ENCODE data around the gene ELF4.

The ELF4 gene

DNA sequence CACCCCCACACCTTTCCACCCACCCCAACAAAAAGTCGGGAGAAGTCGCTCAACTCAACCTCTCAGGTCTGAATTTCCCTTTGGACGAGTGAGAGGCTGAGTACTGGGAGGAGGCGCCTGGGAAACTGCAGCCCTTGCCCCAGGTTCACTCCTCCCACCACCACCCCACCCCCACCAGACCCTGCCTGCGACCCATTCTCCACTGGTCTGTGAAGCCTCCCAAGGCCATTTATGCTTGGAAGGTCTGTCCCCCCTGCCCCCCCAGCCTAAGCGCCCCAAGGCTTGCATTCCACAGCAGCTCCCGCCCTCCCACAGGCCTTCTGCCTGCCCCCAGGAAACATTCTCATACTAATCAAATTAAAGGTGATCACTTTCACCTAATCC lies 27.2 kb downstream of the ELF4 start:
- DNase-seq, result no peak

DNA sequence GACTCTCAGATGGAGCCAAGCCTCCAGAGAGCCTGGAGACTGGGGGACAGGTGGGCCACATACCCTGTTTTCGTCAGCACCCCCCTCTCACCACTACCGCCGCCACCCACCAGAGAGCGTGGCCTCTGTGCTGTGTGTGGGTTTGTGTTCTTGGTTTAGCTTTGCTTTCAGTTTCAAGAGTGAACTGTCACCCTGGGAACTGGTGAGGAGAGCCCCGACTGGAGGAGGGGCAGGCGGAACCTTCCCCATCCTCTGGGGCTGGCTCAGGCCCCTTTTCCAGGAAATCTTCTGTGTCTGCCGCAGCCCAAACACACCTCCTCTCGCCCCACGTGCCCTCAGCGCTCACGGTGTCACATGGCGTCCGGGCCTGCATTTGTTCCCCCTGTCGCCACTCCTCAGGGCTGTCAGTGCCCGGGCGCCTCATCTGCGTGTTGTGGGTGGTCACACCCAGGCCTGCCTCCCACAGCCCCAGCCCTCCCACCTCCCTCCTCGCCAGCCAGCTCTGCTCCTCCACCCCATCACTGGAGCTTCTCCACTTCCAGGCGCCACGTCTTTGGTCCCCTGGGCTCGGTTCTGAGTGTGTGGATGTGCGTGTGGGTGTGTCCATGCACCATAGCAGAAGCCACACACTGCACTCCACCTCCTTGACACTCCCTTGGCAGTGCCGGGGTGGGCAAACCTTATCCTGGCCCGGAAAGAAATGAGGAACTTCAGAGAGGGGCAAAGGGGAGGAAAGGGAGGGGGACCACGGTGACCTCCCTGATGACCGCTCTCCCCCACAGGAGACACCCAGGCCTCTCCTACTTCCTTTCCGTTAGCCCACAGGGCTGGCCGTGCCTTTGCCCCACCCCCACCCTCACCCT lies 27.8 kb downstream of the ELF4 start:
- DNase-seq, result peak; percentile 71

DNA sequence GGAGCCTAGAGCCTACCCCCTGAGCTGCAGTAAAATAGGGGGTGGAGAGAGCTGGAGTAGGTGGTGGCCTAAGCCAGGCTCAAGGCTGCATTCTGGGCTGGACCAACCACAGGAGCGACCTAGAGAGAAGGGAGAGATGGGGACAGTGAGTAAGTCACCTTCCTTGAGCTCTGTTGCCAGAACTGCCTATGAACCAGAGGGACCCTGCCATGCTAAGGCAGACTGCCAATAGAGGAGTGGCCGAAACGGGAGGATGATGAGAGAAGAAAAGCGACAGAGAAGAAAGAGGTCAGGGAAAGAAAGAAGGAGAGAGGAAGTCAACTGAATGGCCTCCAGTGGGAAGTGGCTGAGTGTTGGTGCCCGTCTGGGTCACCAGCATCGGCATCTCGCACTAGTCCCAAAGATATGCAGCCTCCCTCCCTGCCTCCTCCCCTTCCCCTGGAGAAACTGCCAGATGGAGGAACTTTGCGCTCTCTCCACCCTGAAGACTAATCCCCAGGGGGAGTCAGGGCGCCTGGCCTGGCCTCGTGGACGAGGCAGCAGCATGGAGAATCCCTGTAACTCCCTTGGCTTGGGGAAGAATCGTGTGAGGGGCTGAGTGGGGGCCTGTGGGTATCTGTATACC lies 28.8 kb downstream of the ELF4 start:
- DNase-seq, result no peak

DNA sequence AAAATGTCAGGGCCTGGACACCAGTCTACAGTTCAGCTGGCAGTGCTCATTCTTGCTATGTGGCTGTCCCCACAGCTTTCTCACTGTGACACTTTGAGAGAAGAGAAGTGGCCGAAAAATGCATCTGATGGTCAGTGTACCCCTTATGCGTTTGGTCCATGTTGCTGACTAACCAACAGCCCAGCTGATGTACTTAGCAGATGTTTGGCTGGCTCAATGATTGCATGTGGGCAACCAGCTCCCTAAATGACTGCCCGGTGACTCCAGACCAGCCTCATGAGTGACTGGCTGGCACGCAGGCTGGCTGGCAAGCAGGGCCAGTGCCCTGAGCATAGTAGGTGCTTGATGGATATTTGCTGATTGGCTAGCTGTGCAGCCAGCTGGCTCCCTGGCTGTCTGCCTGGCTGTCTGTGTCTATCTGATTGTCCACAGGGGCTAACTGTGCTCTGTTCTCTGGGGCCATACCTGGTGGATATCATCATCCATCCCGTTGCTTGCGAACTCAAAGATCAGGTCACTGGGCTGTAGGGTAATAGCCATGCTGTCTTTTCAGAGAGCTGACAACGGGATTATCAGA lies 29.4 kb downstream of the ELF4 start:
- no peak for DNase-seq

DNA sequence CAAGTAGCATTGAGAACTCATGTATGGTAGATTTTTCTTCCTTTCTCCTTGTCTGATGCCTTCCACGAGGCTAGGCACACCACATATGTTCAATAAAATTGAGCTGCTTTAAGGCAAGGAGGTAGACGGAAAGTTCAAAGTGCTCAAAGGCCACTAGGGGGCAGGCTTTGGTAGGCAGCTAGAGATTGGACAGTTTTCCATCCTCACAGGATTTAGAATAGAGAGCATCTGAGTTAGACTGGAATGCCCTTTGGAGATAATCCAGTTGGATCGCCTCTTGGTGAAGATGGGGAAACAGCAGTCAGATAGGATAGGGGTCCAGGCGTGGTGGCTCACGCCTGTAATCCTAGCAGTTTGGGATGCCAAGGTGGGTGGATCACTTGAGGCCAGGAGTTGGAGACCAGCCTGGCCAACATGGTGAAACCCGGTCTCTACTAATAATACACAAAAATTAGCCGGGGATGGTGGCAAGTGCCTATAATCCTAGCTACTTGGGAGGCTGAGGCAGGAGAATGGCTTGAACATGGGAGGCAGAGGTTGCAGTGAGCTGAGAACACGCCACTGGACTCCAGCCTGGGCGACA lies 30.4 kb downstream of the ELF4 start:
- peak; percentile 52 for DNase-seq

DNA sequence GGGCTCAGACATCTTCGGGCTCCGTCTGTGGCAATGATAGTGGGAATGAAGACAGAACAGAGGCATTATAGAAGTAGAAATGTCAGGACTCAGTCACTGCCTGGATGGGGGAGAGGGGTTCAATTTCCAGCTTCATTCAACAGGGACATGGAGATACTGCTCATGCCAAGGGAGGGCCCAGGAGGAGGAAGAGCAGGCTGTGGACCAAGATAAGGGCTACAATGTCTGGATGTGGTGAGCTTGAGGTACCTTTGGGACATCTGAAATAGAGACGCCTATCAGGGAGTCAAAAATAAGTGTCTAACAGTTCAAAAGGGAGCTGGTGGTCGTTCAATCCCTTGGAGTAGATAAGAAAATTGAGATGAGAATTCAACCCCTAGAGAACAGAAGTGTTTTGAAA lies 34.5 kb downstream of the ELF4 start:
- no peak for DNase-seq

DNA sequence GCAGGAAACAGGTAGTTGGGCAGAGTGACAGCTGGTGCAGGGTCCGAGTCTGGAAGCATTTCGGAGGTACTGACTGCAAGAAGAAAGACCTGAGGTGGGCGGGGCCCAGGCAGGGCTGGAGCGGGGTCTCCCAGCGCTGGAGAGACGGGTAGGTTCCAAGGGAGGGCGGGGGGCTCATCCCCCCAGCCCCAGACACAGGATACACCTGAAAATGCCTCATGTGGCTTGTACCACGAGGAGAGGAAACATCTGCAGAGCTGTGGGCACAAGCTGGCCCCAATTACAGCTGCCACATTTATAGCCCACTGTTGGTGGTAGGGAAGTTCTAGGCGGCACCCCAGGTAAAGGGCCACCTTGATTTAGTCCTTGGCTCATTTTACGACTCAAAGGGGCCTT lies 38.0 kb downstream of the ELF4 start:
- no peak for DNase-seq

DNA sequence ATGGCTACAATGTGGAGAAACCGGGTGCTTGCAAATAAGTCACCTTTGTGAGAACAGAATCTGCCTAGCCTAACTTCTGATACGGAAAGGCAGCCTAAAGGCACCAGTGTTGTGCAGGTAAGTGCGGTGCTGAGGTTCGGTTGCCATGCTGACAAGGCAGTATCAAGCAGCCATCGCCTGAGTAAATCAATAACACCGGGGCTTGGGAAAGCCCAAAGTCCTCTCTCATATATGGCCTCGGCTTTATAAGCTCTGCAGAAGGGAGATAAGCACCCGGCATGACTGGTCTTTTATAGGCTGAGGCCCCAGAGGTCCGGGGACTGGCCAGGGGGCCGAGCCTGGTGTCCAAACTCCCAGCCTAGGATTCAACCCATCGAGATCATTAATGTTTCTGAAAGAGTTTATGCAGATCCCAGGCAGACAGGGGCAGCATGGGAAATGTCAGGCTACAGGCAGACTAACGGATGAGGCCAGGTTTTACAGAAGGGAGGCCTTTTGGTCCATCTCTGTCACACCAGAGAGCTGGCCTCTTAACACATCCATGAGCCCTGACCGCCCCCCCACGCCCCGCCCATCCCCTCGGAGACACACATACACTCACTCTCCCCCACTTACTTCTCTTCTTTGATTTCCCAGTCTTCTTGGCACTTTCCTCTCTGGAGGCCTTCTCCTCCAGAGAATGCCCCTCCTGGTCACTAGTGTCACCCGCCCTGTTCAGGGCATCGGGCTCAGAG lies 38.5 kb downstream of the ELF4 start:
- DNase-seq, result no peak

DNA sequence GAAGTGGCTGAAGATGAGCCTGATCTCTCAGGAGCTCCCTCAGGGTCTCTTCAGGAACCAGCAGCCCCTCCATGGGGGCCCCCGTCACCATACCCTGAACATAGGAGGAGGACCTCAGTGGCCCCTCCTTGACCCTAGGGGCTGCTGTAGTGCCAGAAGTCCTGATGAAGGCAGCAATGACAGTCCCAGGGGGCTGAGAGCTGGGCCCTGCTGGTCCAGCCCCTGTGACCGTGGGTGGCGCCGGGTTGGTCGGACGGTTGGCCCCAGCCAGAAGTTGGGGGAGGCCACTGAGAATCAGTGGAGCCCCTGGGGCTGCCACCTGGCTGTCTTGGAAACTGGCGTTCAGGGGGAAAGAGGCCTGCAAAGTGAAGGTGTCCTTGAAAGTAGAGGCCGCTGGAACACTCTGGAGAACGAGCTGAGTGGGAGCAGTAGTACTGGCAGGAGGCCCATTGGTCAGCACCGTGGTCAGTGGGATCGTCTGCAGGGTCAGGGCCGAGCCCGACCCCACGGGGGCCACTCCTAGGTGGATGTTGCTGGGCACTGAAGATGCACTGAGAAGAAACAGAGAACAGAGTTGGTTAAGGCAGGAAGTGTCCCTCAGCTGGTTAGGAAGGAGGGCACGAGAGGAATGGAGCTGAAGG lies 43.2 kb downstream of the ELF4 start:
- DNase-seq, result no peak

DNA sequence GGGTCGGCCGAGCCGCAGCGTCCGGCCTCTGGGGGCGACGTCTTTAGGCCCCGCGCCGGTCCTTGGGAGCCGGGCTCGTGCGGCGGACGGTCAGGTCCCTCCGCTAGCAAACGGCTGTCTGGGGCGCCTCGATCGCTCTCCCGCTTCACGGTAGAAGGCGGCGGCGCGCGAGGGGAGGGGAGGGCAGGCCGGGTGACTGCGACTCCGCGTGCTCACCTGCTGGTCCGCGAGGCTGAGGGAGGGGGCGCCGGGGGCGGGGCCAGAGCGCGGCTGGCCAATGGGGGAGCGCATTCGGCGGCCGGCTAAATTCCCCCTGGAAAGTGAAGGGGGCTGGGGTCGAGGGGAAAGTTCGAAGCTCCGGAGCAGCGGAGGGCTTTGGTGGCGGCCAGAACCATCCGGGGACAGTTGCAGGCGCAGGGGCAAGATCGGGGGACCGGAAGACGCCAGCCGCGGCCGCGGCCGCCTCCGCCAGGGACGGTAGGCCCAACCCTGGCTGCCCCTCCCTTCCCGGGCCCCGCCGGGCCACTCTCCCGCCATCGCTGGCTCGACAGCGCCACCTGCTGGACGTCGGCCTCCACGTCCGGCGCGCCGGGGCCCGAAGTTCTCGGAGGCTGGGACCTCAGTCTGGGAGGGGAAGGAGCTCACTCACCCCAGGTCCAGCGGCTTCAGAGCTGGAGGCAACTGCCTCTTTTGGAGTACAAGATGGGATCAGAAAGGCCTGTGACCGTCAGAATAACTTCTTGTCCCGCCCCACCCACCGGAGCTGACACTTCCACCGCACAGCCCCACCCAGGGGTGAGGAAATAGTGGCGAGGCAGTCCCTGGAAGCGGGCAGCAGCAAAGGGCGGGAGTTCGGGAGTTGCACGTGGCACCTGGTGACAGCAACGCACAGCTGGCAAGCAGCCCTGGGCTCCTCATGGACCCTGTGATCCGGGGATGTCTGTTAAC lies 49.9 kb downstream of the ELF4 start:
- DNase-seq, result peak; percentile 80

DNA sequence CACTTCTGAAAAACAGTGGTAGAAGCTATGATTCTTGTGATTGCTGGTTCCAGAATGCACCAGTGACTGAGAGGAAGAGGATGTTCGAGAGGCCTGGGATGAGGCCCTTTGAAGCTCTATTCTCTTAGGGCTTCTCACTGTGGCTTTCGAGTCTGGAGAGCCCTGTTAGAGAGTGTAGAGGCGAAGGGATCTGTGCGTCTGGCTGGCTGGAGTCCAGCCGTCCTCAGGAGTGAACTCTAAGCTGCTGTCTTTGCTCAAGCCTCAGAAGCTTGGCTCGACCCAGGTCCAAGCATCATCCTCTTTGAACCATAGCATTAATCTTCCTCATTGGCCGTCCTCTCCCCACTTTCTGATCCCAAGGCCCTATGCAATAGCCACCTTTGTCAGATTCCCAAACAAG lies 51.6 kb downstream of the ELF4 start:
- no peak for DNase-seq

DNA sequence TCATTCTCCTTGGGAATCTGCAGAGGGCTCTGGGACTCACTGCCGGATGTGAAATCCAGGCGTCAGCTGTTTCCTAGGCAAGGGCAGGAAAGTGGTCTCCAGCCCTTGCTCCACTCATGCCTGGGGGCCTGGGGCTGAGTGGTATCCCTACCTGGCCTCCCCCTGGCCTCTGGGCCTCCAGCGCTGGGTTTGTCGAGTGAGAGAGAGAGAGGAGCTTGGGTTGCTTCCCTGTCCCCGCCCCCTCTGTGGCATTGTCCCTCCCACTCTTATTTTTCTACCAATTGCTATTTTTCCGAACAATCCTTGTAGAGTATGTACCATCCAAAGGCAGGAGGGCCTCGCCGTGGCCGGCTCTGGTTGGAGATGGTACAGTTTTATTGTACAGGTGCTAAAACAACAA lies 53.1 kb downstream of the ELF4 start:
- DNase-seq, result no peak

DNA sequence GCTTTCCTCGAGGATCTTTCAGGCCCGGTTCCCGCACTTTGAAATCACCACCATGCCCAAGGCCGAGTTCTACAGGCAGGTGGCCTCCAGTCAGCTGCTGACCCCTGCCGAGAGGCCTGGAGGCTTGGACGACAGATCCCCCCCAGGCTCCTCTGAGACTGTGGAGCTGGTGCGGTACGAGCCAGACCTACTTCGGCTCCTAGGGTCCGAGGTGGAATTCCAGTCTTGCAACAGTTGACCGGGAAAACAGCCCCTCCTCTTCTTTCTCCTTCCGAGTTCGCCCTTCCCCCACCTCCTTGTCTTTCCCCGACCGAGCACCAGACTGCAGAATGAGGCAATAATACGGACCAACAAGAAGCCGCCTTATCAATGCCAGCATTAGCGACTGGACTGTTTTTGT lies 54.4 kb downstream of the ELF4 start:
- no peak for DNase-seq

DNA sequence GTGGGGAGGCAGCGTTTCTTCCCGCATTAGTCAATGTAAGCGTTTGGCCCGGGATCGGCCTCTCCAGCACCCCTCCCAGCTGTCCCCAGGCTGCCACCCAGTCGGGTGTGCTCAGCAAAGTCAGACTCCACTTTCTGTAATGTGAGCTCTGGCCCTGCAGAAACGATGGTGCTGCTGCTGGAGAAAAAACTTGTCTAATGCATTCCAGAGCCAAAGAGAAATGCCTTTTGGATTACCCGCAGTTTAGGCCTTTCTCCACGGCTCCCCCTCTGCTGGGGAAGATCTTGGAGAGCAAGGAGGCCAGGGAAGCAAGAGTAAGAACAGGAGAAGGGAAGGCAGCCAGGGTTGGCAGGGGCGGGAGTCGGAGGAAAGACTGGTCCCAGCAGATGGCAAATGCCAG lies 55.2 kb downstream of the ELF4 start:
- DNase-seq, result no peak

DNA sequence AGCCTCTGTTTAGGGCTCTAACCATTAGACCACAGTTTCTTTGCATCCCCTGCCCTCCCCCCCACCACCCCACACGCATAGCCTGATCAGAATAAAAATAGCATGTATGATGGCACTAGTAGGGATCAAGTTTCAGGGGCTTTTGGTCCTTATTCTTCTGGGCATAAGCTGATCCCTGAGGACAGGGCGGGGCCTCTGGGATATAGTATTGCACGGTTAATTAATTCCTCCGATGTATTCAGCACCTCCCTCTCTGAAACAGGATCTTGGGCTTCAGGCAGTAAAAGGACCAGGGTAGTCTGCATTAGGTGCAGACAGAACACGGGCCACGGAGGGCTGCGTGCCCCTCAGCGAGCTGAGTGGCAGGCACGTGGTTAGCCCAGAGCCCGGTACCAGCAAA lies 57.1 kb downstream of the ELF4 start:
- no peak for DNase-seq

DNA sequence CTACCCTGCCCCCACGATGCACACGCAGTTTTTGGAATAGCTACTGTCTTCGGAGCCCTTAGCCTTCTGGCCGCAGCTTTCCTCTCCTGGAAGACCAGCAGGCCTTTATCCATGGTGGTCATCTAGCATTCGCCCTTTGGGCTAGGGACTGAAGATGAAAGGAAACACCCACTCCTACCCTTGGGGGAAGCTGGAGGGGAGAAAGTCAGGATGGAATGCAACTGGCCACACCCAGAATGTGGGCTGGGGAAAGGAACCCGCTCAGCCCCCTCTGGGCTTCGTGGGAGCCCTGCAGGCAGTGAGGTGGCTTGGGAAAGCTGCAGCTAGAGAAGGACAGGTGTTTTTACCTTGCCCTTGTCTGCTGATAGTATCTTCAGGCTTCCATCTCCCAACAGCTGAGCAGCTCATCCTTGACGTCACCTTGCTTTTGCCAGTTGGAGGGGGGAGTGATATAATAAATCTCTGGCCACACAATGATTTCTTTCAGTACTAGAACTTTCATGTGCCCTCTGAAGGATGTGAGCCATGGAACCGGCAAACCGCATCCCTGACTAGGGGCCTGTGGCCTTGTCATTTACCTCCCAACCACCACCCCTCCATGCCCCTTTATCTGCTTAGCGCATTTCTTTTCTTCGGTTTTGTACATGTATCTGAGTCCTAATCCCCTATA lies 59.0 kb downstream of the ELF4 start:
- DNase-seq, result no peak

DNA sequence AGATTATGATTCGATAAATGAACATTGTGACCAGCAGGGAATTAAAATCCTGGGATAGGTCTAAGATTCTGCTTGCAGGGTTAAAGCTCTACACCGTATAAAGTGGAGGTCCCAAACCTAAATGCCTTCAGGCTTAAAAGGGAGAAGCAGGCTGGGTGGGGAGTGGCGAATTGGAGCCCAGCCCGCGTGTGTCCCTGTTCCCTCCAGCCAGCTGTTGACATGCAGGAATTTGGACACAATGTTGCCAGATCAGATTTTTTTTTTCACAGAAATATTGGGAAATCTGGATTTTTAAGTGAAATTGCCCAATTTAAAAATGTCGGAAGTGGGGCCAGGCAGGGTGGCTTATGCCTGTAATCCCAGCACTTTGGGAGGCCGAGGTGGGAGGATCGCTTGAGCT lies 60.5 kb downstream of the ELF4 start:
- DNase-seq, result no peak

DNA sequence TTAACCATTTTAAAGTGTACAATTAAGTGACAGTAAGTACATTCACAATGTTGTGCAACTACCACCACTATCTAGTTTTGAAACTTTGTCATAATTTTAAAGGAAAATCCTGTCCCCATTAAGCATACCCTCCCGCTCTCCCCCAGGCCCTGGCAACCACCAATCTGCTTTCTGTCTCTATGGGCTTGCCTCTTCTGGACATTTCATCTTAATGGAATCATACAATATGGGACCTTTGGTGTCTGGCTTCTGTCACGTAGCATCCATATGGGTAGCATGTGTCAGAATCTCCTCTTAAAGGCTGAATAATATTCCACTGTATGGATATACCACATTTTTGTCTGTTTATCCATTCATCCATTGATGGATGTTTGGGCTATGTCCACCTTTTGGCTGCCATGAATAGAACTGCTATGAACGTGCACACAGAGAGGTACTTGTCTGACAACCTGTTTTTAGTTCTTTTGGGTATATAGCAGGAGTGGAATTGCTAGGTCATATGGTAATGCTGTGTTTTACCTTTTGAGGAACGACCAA lies 61.5 kb downstream of the ELF4 start:
- DNase-seq, result no peak

DNA sequence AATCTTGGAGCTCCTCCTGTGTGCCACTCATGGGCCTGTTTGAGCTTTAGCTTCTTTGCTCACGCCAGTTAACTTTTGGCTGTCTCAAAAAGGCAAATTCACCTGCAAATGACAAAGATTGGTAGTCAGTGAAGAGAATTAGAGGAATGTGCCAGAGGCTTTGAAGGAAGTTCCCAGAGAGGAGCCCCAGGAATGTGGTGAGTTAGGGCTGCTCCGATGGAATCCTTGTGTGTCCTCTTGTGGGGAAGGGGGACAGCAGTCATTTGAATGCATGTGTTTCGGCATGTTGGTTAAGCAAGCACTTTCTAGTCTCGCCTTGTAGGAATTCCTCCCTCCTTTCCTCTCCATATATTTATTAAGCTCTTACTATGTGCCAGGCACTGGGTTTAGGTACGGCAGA lies 62.9 kb downstream of the ELF4 start:
- no peak for DNase-seq

DNA sequence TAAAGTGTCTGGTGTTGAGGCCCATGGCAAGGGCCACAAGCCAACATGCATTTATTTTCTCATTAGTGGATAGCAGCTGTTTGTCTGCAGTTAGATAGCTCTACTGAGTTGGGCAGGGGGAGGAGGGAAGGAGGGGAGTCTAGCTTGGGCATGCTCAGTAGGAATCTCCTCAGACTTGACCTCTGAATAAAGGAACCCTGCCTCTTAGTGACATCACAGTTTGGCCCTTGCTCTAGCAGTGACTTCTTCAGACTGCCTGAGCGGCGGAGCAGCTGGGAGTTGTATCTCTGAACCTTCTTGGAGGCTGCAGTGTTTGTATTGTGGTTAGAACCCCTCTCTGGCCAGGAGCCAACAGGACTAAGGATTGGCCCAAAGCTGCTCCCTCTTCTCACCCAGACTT lies 70.5 kb downstream of the ELF4 start:
- DNase-seq, result no peak

DNA sequence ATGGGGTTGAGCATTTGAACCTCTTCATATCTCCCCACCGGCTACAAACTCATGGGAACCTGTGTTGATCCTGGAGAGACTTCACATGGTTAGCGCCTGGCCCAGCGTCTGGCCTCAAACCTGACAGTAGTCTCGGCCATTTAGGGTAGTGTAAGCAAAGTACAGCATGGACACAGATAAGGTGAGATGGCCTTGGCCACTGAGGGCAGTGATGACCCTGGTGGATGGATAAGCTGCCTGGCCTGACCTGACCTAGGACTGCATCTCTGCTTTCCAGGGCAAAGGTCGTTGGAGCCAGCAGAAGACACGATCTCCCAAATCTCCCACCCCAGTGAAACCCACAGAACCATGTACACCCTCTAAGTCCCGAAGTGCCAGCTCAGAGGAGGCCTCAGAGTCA lies 76.1 kb downstream of the ELF4 start:
- DNase-seq, result no peak
